NT2/D1 (cell line): ENCODE data around the gene DPEP2NB.
A peak's percentile ranks its signal among the peaks of the same experiment; 100 is the strongest.
"Not testable (repeated sequence)": the region's sequence is repeated elsewhere in the genome, so short reads cannot be mapped to it uniquely, and the experiment has no call there.

Experiments
- DNase-seq: peaks from one replicate; pipeline ENCODE4 v3.0.0-alpha.2; 2011; ENCODE audit warnings: low read depth, low spot score
- H3K27me3 ChIP-seq: 2 replicates; pipeline ENCODE4 v1.6.0; 2011; ENCODE audit warnings: mild to moderate bottlenecking; ENCODE audit not compliant: insufficient read length, insufficient read depth
- H3K36me3 ChIP-seq: 2 replicates; pipeline ENCODE4 v1.6.1; 2011; ENCODE audit warnings: mild to moderate bottlenecking, low read length, mixed read lengths; ENCODE audit not compliant: insufficient read depth, insufficient read length
- H3K4me1 ChIP-seq: 2 replicates; pipeline ENCODE4 v1.5.1; 2011; ENCODE audit not compliant: insufficient read depth, insufficient read length
- H3K4me3 ChIP-seq: 2 replicates; pipeline ENCODE4 v1.5.1; 2011; ENCODE audit warnings: low read depth; ENCODE audit not compliant: insufficient read length
- H3K9ac ChIP-seq: 2 replicates; pipeline ENCODE4 v1.6.0; 2011; ENCODE audit warnings: low read depth; ENCODE audit not compliant: insufficient read length
- H3K9me3 ChIP-seq: 2 replicates; pipeline ENCODE4 v1.5.1; 2011; ENCODE audit warnings: mild to moderate bottlenecking, low read length; ENCODE audit not compliant: insufficient read depth
- SUZ12 ChIP-seq: IDR thresholded peaks from 2 replicates; pipeline ENCODE4 v1.6.1; 2011; ENCODE audit not compliant: insufficient read length, insufficient read depth; ENCODE audit errors: extremely low read depth
- YY1 ChIP-seq: IDR thresholded peaks from 2 replicates; pipeline ENCODE4 v1.6.1; 2011; ENCODE audit not compliant: insufficient read length, insufficient read depth
- ZNF274 ChIP-seq: IDR thresholded peaks from 2 replicates; pipeline ENCODE4 v1.6.1; 2011; ENCODE audit warnings: mild to moderate bottlenecking, low read depth, low read length

DPEP2NB gene

GRCh38 chr16:68031951-68032350 lies 16.2 kb upstream of the DPEP2NB start:
- no peak overlapping the region for H3K4me3 ChIP-seq
- no peak for DNase-seq
- TF ChIP-seq ZNF274 = no peak
- TF ChIP-seq YY1 = no peak
- TF ChIP-seq SUZ12 = no peak
- no peaks in the 10 kb centered on the region for H3K4me1 ChIP-seq
- H3K9ac ChIP-seq = no peak overlapping the region
- no peaks in the 10 kb centered on the region for H3K9me3 ChIP-seq
- no peaks in the 10 kb centered on the region for H3K27me3 ChIP-seq
- peaks cover 40% of the 10 kb centered on the region for H3K36me3 ChIP-seq

- not testable (repeated sequence) for DNase-seq
- peaks cover 52% of the 10 kb centered on the region for H3K36me3 ChIP-seq
Measured at GRCh38 chr16:68030108-68030507, 14.4 kb upstream of the DPEP2NB start.

GRCh38 chr16:68028996-68029395 lies 13.3 kb upstream of the DPEP2NB start:
- no peak for TF ChIP-seq SUZ12
- no peak for TF ChIP-seq ZNF274
- TF ChIP-seq YY1 = no peak
- no peak for DNase-seq
- Histone ChIP-seq H3K4me3 (no peak overlapping the region), H3K9me3 (no peaks in the 10 kb centered on the region), H3K36me3 (peaks cover 49% of the 10 kb centered on the region), H3K9ac (no peak overlapping the region), H3K27me3 (no peaks in the 10 kb centered on the region), H3K4me1 (no peaks in the 10 kb centered on the region)

More at GRCh38 chr16:68030108-68030507, 14.4 kb upstream of the DPEP2NB start:
- not testable (repeated sequence) for H3K9ac ChIP-seq, H3K27me3 ChIP-seq, H3K9me3 ChIP-seq, H3K4me1 ChIP-seq, H3K4me3 ChIP-seq

GRCh38 chr16:68022728-68023537 lies 7.2 kb upstream of the DPEP2NB start, which contains the start of the genes DDX28 and DUS2:
TSS of gene DDX28 (minus strand) at chr16:68023232. CDS start at chr16:68023202, 30 bp downstream.
TSS of gene DUS2 (plus strand) at chr16:68023284. CDS start at chr16:68038024, 14,740 bp downstream.
- no peaks in the 10 kb centered on the region for H3K9me3 ChIP-seq
- TF ChIP-seq YY1 (peak; percentile 61), ZNF274 (no peak), SUZ12 (no peak)
- no peaks in the 10 kb centered on the region for H3K27me3 ChIP-seq
- peak within 1 kb of the TSS; percentile 98 for H3K4me3 ChIP-seq
- peak within 1 kb of the TSS; percentile 100 for H3K9ac ChIP-seq
- peak; percentile 94 for DNase-seq
- peaks cover 44% of the 10 kb centered on the region for H3K36me3 ChIP-seq
- H3K4me1 ChIP-seq = peaks cover 9% of the 10 kb centered on the region

GRCh38 chr16:68022278-68022727 lies 6.6 kb upstream of the DPEP2NB start:
- Histone ChIP-seq H3K9ac (peak overlapping the region; percentile 100), H3K27me3 (no peaks in the 10 kb centered on the region), H3K9me3 (no peaks in the 10 kb centered on the region), H3K36me3 (peaks cover 38% of the 10 kb centered on the region), H3K4me1 (peaks cover 9% of the 10 kb centered on the region), H3K4me3 (peak overlapping the region; percentile 98)
- DNase-seq = no peak
- TF ChIP-seq YY1 (no peak), ZNF274 (no peak), SUZ12 (no peak)

GRCh38 chr16:68021490-68021889 lies 5.8 kb upstream of the DPEP2NB start:
- Histone ChIP-seq H3K9ac (no peak overlapping the region), H3K36me3 (peaks cover 31% of the 10 kb centered on the region), H3K27me3 (no peaks in the 10 kb centered on the region), H3K4me3 (peak overlapping the region; percentile 98), H3K9me3 (no peaks in the 10 kb centered on the region), H3K4me1 (peaks cover 9% of the 10 kb centered on the region)
- DNase-seq = no peak
- TF ChIP-seq SUZ12 = no peak

GRCh38 chr16:68019167-68019680 lies 3.5 kb upstream of the DPEP2NB start:
- peaks cover 9% of the 10 kb centered on the region for H3K4me1 ChIP-seq
- no peak overlapping the region for H3K4me3 ChIP-seq
- peaks cover 18% of the 10 kb centered on the region for H3K36me3 ChIP-seq
- no peaks in the 10 kb centered on the region for H3K27me3 ChIP-seq
- H3K9me3 ChIP-seq = no peaks in the 10 kb centered on the region
- no peak overlapping the region for H3K9ac ChIP-seq
- no peak for DNase-seq
- TF ChIP-seq SUZ12 = no peak
- no peak for TF ChIP-seq ZNF274
- no peak for TF ChIP-seq YY1
